A549 (cell line): ENCODE measurements around the gene UNC5B. TPM values are rescaled to one million over a fixed set of nuclear protein-coding genes. Genes with fewer than 3 reads are reported as not detected.

Source experiments
- ATAC-seq, 2 experiments: fragments of 200-7000 bp in 1 of 2; fragments of >200 bp in 1 of 2; cut with Nextera tagmentation in 1 of 2; cut with Tn5 transposase in 1 of 2; 3 replicates each; pipeline versions ENCODE4 v1.8.0 to v1.9.1; 2018 to 2020; ENCODE audit warnings: mild to moderate bottlenecking in 1 of 2, moderate library complexity in 1 of 2
- CTCF ChIA-PET: fragments of 300-600 bp; sonication (Branson Sonifier 250); formaldehyde crosslinking; extraction: SDS; loops from one replicate; lab custom pipeline; 2021; ENCODE audit warnings: antibody characterized with exemption, inconsistent platforms; lab: Yijun Ruan, JAX
- POLR2A ChIA-PET: fragments of 350-600 bp; formaldehyde crosslinking; extraction: SDS; loops from one replicate; lab custom pipeline; 2021; ENCODE audit warnings: antibody characterized with exemption, inconsistent platforms; lab: Yijun Ruan, JAX
- DNase-seq, 2 experiments: peaks; one replicate each; pipeline versions ENCODE4 v3.0.0 to v3.0.0-alpha.2; 2011 to 2016; ENCODE audit warnings: low read depth in 1 of 2, low spot score in 1 of 2
- FAIRE-seq: peaks from 2 replicates; lab custom pipeline; 2011; peaks lifted over from hg19 to GRCh38; lab: Jason Lieb, UNC
- H3K27ac ChIP-seq, 2 experiments: fragments of >200 bp; sonication (Bioruptor Twin); formaldehyde crosslinking; 3 replicates each; pipeline ENCODE4 v1.5.1; 2016 to 2017
- H3K4me1 ChIP-seq: fragments of >200 bp; sonication (Bioruptor Twin); formaldehyde crosslinking; 3 replicates; pipeline ENCODE4 v1.6.1; 2016
- H3K4me2 ChIP-seq: fragments of >200 bp; sonication (Bioruptor Twin); formaldehyde crosslinking; 3 replicates; pipeline ENCODE4 v1.6.1; 2016
- H3K4me3 ChIP-seq: fragments of >200 bp; sonication (Bioruptor Twin); formaldehyde crosslinking; 3 replicates; pipeline ENCODE4 v1.5.1; 2016
- H3K9me3 ChIP-seq: fragments of >200 bp; sonication (Bioruptor Twin); formaldehyde crosslinking; 3 replicates; pipeline ENCODE4 v1.6.1; 2016
- CBX8 ChIP-seq: fragments of 200-600 bp; sonication (generic); IDR thresholded peaks from 2 replicates; pipeline ENCODE4 v1.6.1; 2016
- CEBPB ChIP-seq, 2 experiments: fragments of >200 bp in 1 of 2; sonication (Bioruptor Twin) in 1 of 2; formaldehyde crosslinking in 1 of 2; IDR thresholded peaks; 2 replicates each; pipeline ENCODE4 v1.6.1; 2012 to 2016
- CHD2 ChIP-seq: fragments of 150-350 bp; IDR thresholded peaks from 2 replicates; pipeline ENCODE4 v1.6.1; 2014; ENCODE audit warnings: low read length; ENCODE audit not compliant: partially characterized antibody
- CHD4 ChIP-seq: fragments of 200-600 bp; sonication (generic); IDR thresholded peaks from 2 replicates; pipeline ENCODE4 v1.6.1; 2016; ENCODE audit warnings: antibody characterized with exemption, mild to moderate bottlenecking, borderline replicate concordance
- EHF ChIP-seq: fragments of 250-450 bp; sonication (Bioruptor Pico); IDR thresholded peaks from 2 replicates; pipeline ENCODE4 v1.5.0; 2020; ENCODE audit warnings: mild to moderate bottlenecking
- ESRRA ChIP-seq: fragments of 150-350 bp; IDR thresholded peaks from 2 replicates; pipeline ENCODE4 v1.6.1; 2014; ENCODE audit warnings: mild to moderate bottlenecking, low read length, borderline replicate concordance
- HOXA7 ChIP-seq: fragments of 250-450 bp; sonication (Bioruptor Pico); IDR thresholded peaks from 2 replicates; pipeline ENCODE4 v1.5.0; 2020; ENCODE audit warnings: mild to moderate bottlenecking, moderate library complexity
- HOXB13 ChIP-seq: fragments of 250-450 bp; sonication (Bioruptor Pico); IDR thresholded peaks from 2 replicates; pipeline ENCODE4 v1.5.0; 2020; ENCODE audit warnings: low read depth, mild to moderate bottlenecking, moderate library complexity
- MAZ ChIP-seq: fragments of 150-350 bp; IDR thresholded peaks from 2 replicates; pipeline ENCODE4 v1.6.1; 2014; ENCODE audit warnings: antibody characterized with exemption, low read depth, low read length, borderline replicate concordance
- MYC ChIP-seq: IDR thresholded peaks from 2 replicates; pipeline ENCODE4 v1.6.1; 2012; ENCODE audit warnings: mild to moderate bottlenecking, inconsistent platforms, low read length, improper control_type of control experiment, borderline replicate concordance
- NR3C1 ChIP-seq: fragments of >200 bp; sonication (Bioruptor Twin); formaldehyde crosslinking; IDR thresholded peaks from 3 replicates; pipeline ENCODE4 v1.6.1; 2017
- POLR2A ChIP-seq: IDR thresholded peaks from 2 replicates; pipeline ENCODE4 v1.6.1; 2012; ENCODE audit warnings: mild to moderate bottlenecking, low read length
- POLR2AphosphoS2 ChIP-seq: conservative IDR thresholded peaks from 2 replicates; pipeline ENCODE4 v1.6.1; 2012; ENCODE audit warnings: low read length, improper control_type of control experiment, inconsistent platforms
- RAD21 ChIP-seq, 2 experiments: fragments of >200 bp in 1 of 2; sonication (Bioruptor Twin) in 1 of 2; formaldehyde crosslinking in 1 of 2; IDR thresholded peaks in 1 of 2; conservative IDR thresholded peaks in 1 of 2; 2 replicates in 1 of 2; 3 replicates in 1 of 2; pipeline ENCODE4 v1.6.1; 2012 to 2018; ENCODE audit warnings: inconsistent platforms in 1 of 2
- RARB ChIP-seq: fragments of 250-450 bp; sonication (Bioruptor Pico); IDR thresholded peaks from 2 replicates; pipeline ENCODE4 v1.8.0; 2021; ENCODE audit warnings: mild to moderate bottlenecking, moderate library complexity
- RNF2 ChIP-seq: fragments of 200-600 bp; sonication (generic); IDR thresholded peaks from 2 replicates; pipeline ENCODE4 v1.6.1; 2016; ENCODE audit warnings: low read depth, mild to moderate bottlenecking, antibody characterized with exemption, moderate library complexity, borderline replicate concordance
- TFCP2L1 ChIP-seq: fragments of 250-450 bp; sonication (Bioruptor Pico); IDR thresholded peaks from 2 replicates; pipeline ENCODE4 v1.5.0; 2021; ENCODE audit warnings: mild to moderate bottlenecking
- ZC3H11A ChIP-seq: fragments of 450-650 bp; IDR thresholded peaks from 2 replicates; pipeline ENCODE4 v1.6.1; 2014; ENCODE audit warnings: antibody characterized with exemption, mild to moderate bottlenecking
- ZFP36 ChIP-seq: fragments of 450-650 bp; IDR thresholded peaks from 2 replicates; pipeline ENCODE4 v1.6.1; 2014; ENCODE audit warnings: borderline replicate concordance; ENCODE audit not compliant: partially characterized antibody
- WGBS: methylation state at CpG from one replicate; pipeline ENCODE4 v1.1.6; 2017; ENCODE audit errors: missing lambda C conversion rate; 5-methylcytosine and 5-hydroxymethylcytosine counted together
- polyA plus RNA-seq, 4 experiments: library from polyadenylated mRNA; depleted of rRNA in 3 of 4; stranded (reverse); fragments of >200 nt; fragmentation: RNase III in 1 of 4; extraction: RNeasy Plus Mini Kit Qiagen cat#74134 plus additional on column Dnase treatment in 1 of 4; gene quantifications; 2 replicates in 3 of 4; 3 replicates in 1 of 4; pipeline ENCODE4 v1.2.3, GENCODE V29; 2011 to 2017
- TF ChIP-seq, protein P1 (sequence below): fragments of 450-650 bp; IDR thresholded peaks from 2 replicates; pipeline ENCODE4 v1.6.1; 2014; ENCODE audit warnings: antibody characterized with exemption
- TF ChIP-seq, protein P2 (sequence below): fragments of >200 bp; sonication (Bioruptor Twin); formaldehyde crosslinking; IDR thresholded peaks from 3 replicates; pipeline ENCODE4 v1.5.1; 2016
- TF ChIP-seq, protein P3 (sequence below): IDR thresholded peaks from 2 replicates; pipeline ENCODE4 v1.6.1; 2012

Gene UNC5B
- polyA plus RNA-seq, 2 of the 4 experiments (the other 2 are of a cell fraction), result 0.14 to 1.0 TPM

DNA sequence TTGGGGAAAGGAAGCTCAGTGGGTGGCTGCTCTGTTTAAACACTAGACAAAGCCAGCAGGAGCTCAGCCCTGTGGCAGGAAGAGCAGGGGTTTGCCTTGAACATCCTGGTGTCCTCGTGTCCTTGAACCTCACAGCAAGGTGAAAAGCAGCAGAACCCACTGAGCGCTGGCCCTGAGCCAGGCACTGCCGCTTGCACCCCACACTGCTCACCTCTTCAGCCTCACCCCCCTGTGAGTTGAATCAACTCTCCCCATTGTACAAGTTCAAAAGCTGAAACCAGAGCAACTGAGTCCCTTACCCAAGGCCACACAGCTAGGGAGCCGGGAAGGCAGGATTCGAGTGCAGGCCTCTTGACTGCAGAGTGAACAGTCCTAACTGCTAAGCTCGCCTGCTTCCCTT, 138.7 kb downstream of the UNC5B start (continued):
- TF ChIP-seq MYC (no peak), RARB (CRISPR knock-in tag) (no peak), CBX8 (no peak), CEBPB (IDR thresholded peaks at IDR 0.05) (no peak), POLR2AphosphoS2 (no peak), EHF (CRISPR knock-in tag) (no peak)

DNA sequence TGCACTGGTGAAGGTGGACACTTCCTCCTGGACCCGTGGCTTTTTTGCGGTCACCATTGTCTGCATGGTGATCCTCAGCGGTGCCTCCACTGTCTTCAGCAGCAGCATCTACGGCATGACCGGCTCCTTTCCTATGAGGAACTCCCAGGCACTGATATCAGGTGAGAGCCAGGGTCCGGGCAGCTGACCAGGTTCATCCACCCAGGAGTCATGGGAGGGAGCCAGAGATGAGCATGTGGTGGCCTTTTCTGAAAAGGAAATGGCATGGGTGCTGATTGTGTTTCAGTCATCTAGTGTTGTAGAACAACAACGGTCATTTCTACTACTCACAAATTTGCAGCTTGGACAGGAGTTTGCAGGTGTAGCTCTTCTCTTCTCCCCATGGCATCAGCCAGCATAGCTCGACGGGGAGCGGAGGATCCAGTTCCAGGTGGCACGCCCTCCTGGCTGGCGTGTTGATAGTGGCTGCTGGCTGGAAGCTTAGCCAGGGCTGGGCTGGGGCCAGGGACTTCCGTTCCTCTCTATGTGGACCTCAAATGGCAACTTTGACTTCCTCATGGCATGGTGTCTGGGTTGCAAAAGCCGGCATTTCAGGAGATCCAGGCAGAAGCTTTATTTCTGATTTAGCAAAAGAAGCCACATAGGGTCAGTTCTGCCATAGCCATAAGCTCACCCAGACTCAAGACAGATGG, 139.4 kb downstream of the UNC5B start:
- no peaks in the 10 kb centered on the region for H3K9me3 ChIP-seq
- TF ChIP-seq ESRRA (no peak), HOXA7 (CRISPR knock-in tag) (no peak), MAZ (no peak), ZFP36 (no peak), ZC3H11A (no peak), NR3C1 (no peak), CHD2 (no peak), TFCP2L1 (CRISPR knock-in tag) (no peak), RNF2 (no peak), RAD21 (conservative IDR thresholded peaks at IDR 0.05 in 1 of 2, IDR thresholded peaks at IDR 0.05 in 1 of 2) (no peak), POLR2A (no peak), CHD4 (no peak), POLR2AphosphoS2 (no peak), HOXB13 (CRISPR knock-in tag) (no peak)
- TF ChIP-seq, protein P1, sequence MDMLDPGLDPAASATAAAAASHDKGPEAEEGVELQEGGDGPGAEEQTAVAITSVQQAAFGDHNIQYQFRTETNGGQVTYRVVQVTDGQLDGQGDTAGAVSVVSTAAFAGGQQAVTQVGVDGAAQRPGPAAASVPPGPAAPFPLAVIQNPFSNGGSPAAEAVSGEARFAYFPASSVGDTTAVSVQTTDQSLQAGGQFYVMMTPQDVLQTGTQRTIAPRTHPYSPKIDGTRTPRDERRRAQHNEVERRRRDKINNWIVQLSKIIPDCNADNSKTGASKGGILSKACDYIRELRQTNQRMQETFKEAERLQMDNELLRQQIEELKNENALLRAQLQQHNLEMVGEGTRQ, result no peak
- TF ChIP-seq, protein P2, sequence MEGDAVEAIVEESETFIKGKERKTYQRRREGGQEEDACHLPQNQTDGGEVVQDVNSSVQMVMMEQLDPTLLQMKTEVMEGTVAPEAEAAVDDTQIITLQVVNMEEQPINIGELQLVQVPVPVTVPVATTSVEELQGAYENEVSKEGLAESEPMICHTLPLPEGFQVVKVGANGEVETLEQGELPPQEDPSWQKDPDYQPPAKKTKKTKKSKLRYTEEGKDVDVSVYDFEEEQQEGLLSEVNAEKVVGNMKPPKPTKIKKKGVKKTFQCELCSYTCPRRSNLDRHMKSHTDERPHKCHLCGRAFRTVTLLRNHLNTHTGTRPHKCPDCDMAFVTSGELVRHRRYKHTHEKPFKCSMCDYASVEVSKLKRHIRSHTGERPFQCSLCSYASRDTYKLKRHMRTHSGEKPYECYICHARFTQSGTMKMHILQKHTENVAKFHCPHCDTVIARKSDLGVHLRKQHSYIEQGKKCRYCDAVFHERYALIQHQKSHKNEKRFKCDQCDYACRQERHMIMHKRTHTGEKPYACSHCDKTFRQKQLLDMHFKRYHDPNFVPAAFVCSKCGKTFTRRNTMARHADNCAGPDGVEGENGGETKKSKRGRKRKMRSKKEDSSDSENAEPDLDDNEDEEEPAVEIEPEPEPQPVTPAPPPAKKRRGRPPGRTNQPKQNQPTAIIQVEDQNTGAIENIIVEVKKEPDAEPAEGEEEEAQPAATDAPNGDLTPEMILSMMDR, result no peak
- TF ChIP-seq, protein P3, sequence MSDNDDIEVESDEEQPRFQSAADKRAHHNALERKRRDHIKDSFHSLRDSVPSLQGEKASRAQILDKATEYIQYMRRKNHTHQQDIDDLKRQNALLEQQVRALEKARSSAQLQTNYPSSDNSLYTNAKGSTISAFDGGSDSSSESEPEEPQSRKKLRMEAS, result no peak
- TF ChIP-seq, all 56 proteins: peak for 0
- no peak overlapping the region for H3K27ac ChIP-seq
- FAIRE-seq (no peak), DNase-seq (no peak), ATAC-seq (no peak)
- CTCF ChIA-PET, result interaction anchor here (0.6 to 4.7 kb wide), 13 partner anchors 12 to 317 kb away, joined by 3 to 26 read pairs (median 4); partner anchors contain the start of gene SLC29A3
- POLR2A ChIA-PET, result interaction anchor here (1.0 kb wide), 1 partner anchor 13 kb away, joined by 3 read pairs; no protein-coding TSS in a partner anchor
- no peak overlapping the region for H3K4me3 ChIP-seq
- H3K4me2 ChIP-seq, result no peak overlapping the region
- 89% methylated on average over 10 of the region's 14 CpGs for WGBS
- peaks cover 30% of the 10 kb centered on the region for H3K4me1 ChIP-seq

Other genes starting within 250 kb of the UNC5B start
- gene SLC29A3, start 106.7 kb downstream of the UNC5B start, polyA plus RNA-seq (2011; rRNA removed), result 7.2 and 12.6 TPM in 2 replicates
- 9.9 to 11.4 TPM (median 10.2 TPM) in 3 replicates for gene SLC29A3, start 106.7 kb downstream of the UNC5B start, polyA plus RNA-seq (2017; fragmentation: RNase III; extraction: RNeasy Plus Mini Kit Qiagen cat#74134 plus additional on column Dnase treatment)
- 1.0 and 1.1 TPM in 2 replicates for gene CDH23, start 184.3 kb downstream of the UNC5B start, polyA plus RNA-seq (2011; rRNA removed)
- gene CDH23, start 184.3 kb downstream of the UNC5B start, polyA plus RNA-seq (2017; fragmentation: RNase III; extraction: RNeasy Plus Mini Kit Qiagen cat#74134 plus additional on column Dnase treatment), result 2.1 to 2.3 TPM (median 2.1 TPM) in 3 replicates